SK-N-SH (cell line): ENCODE measurements around the gene EDA2R.

ENCODE experiments used
- CTCF ChIP-seq: fragments of 200-600 bp; sonication (generic); IDR thresholded peaks from 2 replicates; pipeline ENCODE4 v1.6.1; 2017; ENCODE audit warnings: antibody characterized with exemption, mild to moderate bottlenecking, moderate library complexity
- EP300 ChIP-seq, 2 experiments: IDR thresholded peaks; 2 replicates each; pipeline versions ENCODE4 v1.4.0 to v1.6.1; 2012; ENCODE audit warnings: borderline replicate concordance in 1 of 2, low read depth in 1 of 2, low read length in 1 of 2
- MAX ChIP-seq: IDR thresholded peaks from 2 replicates; pipeline ENCODE4 v1.4.0; 2012; ENCODE audit warnings: low read depth
- POLR2AphosphoS5 ChIP-seq: IDR thresholded peaks from 2 replicates; pipeline ENCODE4 v1.6.1; 2012; ENCODE audit warnings: low read depth, low read length
- REST ChIP-seq: IDR thresholded peaks from 2 replicates; pipeline ENCODE4 v1.6.1; 2012; ENCODE audit warnings: mild to moderate bottlenecking, low read depth, low read length, moderate library complexity
- YY1 ChIP-seq: IDR thresholded peaks from 2 replicates; pipeline ENCODE4 v1.4.0; 2012; ENCODE audit warnings: low read depth, mild to moderate bottlenecking

- TF ChIP-seq EP300 (IDR thresholded peaks at IDR 0.05; ENCODE audit: borderline replicate concordance in 1 of 2, low read depth in 1 of 2, low read length in 1 of 2) (no peak), POLR2AphosphoS5 (no peak), CTCF (no peak), MAX (no peak), REST (peak; percentile 87), YY1 (no peak)
Observed at GRCh38 chrX:66654411-66654810, 15.5 kb upstream of the EDA2R start.
